Measurements from ENCODE around the gene RFFL.
"Not testable (repeated sequence)": the region's sequence is repeated elsewhere in the genome, so short reads cannot be mapped to it uniquely, and the experiment has no call there.

The RFFL gene

DNA sequence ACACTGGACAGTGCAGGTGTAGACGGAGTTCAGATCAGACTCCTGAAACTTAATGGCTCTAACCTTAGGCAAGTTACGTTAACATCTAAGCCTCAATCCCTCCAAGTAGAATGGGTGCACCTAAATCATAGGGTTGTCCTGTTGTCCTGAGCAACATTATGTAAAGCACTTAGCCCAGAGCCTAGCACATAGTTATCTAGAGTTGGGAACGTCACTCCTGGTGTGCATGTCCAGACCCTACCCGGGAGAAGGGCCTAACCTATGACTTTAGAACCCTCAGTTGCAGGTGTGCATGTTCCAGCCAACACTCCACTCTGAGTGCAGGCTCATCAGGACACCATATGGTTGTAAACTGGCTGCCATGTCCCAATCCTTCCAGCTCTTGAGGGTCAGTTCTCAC is 57.2 kb downstream of the RFFL start:
- no peak for DNase-seq (ENCODE audit: low spot score)

DNA sequence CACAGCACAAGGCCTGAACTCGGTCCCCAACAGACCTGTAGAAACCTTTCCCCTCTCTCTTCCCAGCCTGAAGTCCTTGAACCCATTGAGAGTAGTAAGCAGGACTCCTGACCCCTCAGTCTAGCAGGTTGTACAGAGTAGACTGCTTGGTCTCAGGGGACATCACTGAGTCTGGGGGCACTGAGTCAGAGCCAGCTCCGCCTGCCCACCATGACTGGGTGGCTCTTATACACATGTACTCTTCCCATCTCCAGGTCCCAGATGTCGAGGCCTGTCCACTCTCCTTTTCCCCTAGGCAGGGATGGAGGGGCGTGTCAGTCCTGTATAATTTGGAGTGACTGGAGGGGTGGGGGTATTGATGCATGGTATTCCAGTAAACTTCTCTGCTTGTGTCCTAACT is 59.7 kb downstream of the RFFL start:
- DNase-seq (ENCODE audit: low spot score), result no peak

DNA sequence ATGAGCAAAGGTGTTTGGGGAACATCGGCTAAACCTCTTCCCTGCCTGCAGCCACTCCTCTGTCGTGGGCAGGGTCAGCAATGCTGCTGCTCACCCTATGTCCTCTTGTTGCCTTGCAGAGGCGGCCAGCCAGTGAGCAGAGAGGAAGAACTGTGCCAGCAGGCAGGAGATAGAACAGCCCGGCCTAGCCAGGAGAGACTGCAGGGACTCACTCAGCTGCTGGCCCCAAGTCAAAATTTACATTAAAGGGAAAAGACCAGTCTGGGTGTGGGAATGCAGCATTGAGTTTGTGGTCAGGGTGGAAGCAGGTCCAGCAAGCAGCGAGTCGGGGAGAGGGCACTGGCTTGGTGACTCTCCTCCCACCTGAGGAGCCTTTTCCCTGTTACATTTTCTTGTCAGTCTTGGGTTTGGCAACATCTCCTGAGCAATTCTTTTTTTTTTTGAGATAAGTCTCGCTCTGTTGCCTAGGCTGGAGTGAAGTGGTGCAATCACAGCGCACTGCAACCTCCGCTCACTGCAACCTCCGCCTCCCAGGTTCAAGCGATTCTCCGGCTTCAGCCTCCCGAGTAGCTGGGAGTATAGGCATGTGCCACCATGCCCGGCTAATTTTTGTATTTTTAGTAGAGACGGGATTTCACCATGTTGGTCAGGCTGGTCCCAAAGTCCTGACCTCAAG is 60.5 kb downstream of the RFFL start:
- no peak for DNase-seq (ENCODE audit: low spot score)

- DNase-seq (ENCODE audit: low spot score), result no peak
Measured at GRCh38 chr17:35001549-35001948, 62.0 kb downstream of the RFFL start.

GRCh38 chr17:35000965-35001364 is 62.5 kb downstream of the RFFL start:
- DNase-seq (ENCODE audit: low spot score), result not testable (repeated sequence)

DNA sequence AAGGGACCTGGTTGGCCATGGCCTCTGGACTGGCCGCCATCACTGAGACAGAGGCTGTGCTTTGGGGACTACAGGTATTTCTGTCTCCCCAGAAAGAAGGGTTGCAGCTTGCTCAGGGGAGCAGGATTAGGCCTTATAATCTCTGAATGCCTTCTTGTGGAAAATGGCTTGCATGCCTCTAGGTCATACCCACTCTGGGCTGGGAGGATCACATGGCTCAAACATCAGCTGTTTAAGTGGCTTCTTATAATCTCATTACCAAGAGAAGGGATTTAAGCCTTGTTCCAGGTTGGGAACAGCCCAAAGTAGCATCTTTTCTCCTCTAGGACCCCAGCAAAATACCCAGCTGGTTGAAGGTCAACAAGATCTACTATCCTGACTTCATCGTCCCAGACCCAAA is 64.1 kb downstream of the RFFL start:
- DNase-seq (ENCODE audit: low spot score), result no peak

DNA sequence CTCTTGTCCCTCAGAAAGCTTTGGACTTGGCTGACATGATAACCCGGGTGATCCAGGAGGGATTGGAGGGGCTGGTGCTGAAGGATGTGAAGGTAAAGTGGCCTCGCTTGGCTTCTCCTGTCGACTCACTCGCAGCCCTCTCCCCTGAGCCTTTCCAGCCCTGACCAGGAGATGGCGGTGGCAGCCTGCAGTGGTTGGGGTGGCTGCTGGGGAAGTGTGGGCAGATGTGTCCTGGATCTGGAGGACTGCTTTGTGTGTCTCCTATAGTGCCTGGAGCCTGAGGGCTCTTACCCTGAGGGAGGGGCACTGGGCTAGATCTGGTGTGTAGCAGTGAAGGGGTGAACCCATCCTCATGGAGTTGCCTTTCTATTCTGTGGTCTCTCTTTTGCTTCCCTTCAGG is 65.3 kb downstream of the RFFL start:
- peak; percentile 83 for DNase-seq (ENCODE audit: low spot score)

GRCh38 chr17:34997355-34997862 is 66.1 kb downstream of the RFFL start:
- DNase-seq (ENCODE audit: low spot score), result no peak

DNA sequence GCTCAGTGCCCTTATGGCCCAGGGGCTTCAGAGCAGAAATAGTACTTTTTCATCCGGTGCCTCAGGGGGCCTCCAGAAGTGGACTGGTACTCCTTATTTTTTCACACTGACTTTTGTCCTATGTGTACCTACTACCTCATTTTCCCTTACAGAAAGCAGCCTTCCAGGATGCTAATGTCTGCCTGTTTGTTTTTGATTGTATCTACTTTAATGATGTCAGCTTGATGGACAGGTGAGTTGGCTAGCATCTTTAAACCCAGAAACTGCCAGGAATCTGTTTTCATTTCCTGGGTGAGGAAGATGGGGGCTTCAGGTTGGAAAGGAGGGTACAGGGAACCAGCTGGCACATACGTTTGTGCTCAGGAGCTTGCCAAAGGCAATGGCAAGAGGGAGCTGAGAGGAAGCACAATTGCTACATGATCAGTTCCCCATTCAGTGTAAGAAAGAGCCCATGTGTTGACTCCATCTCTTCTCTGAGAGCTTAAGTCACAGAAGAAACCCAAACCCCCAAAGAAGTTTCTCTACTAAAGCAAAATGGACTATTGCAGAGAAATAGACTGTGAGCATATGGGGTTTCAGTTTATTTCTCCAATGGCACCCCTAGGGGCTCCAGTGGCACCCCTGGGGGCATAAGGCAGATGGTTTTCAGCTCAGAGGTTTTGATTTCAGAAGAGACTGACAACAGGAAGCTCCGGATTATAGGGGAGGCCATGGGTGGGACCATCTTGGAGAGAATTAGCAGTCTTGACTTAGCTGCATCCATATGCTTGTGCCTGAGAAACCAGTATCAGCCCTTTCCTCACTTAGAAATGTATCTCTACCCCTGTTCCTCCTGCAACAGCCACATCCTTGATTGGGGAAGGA is 66.9 kb downstream of the RFFL start:
- no peak for DNase-seq (ENCODE audit: low spot score)

GRCh38 chr17:34993031-34993430 is 70.5 kb downstream of the RFFL start:
- DNase-seq (ENCODE audit: low spot score), result no peak

GRCh38 chr17:34991606-34992005 is 71.9 kb downstream of the RFFL start:
- DNase-seq (ENCODE audit: low spot score), result no peak

GRCh38 chr17:34990921-34991365 is 72.6 kb downstream of the RFFL start:
- DNase-seq (ENCODE audit: low spot score), result no peak

DNA sequence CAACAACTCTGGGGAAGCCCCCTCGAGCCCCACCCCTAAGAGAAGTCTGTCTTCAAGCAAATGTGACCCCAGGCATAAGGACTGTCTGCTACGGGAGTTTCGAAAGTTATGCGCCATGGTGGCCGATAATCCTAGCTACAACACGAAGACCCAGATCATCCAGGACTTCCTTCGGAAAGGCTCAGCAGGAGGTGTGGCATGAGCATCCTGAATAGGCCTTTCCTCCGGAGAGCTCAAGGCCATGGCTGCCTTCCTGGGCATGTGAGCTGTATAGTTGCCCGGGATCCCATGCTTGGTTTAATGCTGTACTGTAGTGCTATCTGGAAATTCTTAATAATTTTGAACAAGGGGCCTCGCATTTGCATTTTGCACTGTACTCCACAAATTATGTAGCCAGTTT is 74.0 kb downstream of the RFFL start:
- no peak for DNase-seq (ENCODE audit: low spot score)

DNA sequence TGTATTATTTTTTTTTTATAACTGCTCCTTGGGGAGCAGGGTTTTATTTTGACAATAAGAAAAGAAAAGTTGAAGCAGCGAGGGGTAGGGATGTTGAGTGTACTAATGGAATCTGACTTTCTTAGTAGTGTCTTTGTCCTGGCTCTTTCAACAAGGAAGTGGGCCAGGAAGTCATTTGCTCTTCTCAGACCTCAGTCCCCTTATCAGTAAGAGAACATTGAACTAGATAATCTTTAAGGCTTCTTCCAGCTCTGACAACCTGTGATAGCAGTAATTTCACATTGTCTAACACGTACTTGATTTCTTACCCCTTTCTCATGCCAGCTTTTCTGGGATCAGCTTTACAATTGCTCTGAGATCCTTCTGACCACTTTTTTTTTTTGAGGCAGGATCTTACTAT is 74.9 kb downstream of the RFFL start:
- DNase-seq (ENCODE audit: low spot score), result no peak

- DNase-seq (ENCODE audit: low spot score), result no peak
Measured at GRCh38 chr17:34987232-34987631, 76.3 kb downstream of the RFFL start.

GRCh38 chr17:34981538-34982241 is 81.8 kb downstream of the RFFL start:
- DNase-seq (ENCODE audit: low spot score), result no peak

DNA sequence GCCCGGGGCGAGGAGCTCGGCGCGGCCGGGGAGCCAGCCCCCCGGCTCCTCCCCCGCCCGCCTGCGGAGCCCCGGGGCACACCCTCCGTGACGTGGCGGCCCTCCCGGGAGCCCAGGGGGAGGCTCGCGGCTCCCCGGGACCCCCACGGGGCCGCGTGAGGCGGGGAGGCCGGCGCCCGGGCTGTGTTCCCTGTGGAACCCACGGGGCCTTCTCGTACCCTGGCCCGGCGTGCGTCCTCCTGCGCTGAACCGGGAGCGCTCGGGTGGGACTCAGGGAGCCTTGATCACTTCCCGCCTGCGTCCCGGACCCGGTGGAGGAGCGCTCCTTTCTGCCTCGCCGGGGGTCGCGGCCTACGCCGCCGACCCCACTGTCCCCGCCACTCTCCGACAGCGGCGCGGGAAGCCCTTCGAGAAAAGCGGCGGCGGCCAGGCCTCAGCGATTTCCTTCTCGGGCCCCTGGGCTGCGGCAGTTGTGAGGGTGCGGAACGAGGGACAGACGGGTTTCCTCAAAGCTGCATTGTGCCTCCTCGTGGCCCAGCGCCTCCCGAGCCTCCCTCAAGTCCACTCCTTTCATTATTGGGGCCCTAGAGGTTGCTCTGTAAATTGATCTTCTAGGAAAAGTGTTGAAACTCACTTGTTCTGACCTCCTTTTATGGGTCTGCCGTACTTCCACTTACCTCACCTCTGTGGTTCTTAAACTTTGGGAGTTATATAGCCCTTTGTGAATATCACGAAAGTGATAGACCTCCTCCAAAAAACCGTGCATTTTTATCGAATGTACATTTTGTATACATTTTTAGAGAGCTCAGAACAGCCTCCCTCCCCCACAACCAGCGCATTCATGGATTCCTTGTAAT is 82.6 kb downstream of the RFFL start:
- peak; percentile 77 for DNase-seq (ENCODE audit: low spot score)

DNA sequence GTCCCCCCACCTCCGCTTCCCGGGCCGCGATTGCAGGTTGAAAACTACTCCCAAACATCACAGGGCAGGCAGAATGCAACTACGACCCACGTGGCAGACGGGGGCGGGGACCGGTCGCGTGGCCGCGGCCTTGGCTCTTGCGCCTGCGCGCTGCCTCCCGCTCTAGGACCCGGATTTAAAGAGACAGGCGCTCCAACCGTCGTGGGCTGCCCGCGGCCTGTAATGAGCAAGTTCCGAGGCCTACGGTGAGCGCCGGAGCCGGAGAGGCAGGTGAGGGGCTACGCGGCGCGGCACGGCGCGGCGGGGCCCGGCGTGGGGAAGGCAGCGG is 83.2 kb downstream of the RFFL start, which contains the start of gene LIG3:
TSS of gene LIG3 (plus strand) at position 160 of the 328 bp plus-strand sequence. CDS start 2,494 bp downstream, outside the sequence.
- peak; percentile 93 for DNase-seq (ENCODE audit: low spot score)

GRCh38 chr17:34979650-34980352 is 83.7 kb downstream of the RFFL start:
- DNase-seq (ENCODE audit: low spot score), result no peak

- no peak for DNase-seq (ENCODE audit: low spot score)
Measured at GRCh38 chr17:34979153-34979552, 84.4 kb downstream of the RFFL start.

All from CD4-positive, alpha-beta T cell treated with Interleukin-2 at 100 ng/mL for 4 hours (primary cell).